A549 treated with CpdA at 1 μM for 4 hours (cell line): ENCODE measurements around the gene KCNE3. TPM values are rescaled to one million over a fixed set of nuclear protein-coding genes. Genes with fewer than 3 reads are reported as not detected.

ENCODE experiments used
- total RNA-seq: library from RNA; stranded (reverse); fragments of 200-300 nt; extraction: Qiagen RNA extraction; gene quantifications from 5 replicates; pipeline ENCODE4 v1.2.3, GENCODE V29; 2022; ENCODE audit warnings: low read depth

Gene KCNE3, protein sequence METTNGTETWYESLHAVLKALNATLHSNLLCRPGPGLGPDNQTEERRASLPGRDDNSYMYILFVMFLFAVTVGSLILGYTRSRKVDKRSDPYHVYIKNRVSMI
- total RNA-seq = 0.05 to 0.07 TPM in 2 of 5 replicates, not detected in the others

DNA sequence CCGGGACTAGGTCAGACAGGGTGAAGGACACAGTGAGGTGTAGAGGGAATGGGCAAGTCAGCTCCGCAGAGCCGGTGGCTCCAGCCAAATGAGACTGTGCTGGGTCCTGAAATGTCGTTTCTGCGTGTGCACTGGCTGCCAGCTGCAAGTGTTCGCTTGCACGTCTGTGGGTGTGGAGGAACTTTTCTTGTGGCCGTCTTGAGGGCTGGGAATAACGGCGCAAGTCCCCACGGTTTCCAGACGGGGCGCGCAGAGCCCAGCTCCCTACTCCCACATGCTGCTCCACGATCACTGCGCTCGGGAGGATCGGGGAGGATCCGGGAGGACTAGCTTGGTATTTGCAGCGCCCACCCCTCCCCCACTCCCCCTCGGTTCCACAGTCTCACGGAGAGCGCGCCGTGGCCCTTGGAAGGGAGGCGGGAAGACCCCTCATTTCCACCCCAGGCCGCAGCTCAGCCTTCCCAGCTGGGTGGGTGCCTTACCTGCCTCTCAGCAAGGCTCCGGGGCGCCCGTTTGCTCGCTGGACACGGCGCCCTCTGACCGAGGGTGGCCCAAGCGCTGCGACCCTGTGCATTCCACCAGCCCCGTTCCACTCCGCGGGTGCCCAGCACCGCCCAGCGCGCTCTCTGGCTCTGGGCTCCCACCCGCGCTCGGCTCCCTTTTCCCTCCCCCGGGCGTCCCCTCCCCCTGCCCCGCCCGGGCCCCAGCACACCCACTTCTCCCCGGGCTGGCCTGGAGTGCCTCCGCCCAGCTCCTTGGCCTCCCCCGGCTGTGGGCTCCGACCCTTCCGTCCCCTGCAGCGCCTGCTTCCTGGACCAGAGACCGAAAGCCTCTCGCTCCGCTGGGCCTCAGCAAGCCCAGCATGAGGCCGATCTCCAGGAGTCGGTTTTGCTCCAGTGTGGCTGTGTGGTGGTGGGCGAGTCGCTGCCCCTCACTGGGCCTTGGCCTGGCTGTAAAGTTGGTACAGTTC is at the start of gene KCNE3:
Gene KCNE3, minus strand, starts transcription at position 634 of the 970 bp plus-strand sequence. CDS start 9,986 bp downstream, outside the sequence.

DNA sequence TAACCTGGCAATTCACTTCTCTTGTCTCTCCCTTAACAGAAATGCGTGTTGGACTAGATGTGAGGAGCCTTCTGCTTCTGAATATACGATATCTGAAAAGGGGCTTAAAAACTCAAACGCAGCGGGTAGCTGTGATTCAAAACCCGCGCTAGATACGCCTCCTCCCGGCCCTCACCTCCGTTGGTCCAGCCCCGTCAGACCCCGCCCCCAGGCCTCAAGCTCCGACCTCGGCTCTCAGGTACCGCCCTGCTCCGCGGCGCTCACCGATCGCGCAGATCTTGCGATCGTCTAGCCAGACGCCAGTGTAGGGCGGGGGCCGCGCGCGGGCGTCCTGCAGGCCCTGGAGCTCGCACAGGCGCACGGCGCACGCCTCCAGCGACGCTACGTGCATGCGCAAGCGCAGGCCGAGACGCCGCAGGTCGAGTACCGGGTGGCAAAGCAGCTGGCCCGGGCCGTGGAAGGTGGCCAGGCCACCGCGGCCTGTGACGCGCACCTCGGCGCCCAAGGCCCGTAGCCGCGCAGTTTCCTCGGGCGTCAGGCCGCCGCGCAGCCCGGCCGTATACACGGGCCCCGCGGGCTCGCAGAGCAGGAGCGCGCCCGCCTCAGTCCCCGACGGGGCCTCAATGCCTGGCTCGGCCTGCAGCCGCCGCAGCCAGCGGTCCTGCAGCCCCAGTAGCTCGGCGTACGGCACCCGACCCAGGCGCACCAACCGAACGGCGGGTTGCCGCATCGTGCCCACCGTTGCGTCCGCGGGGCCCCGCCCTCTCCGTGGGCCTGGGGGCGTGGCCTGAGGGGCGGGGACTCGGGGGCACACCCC is 25.8 kb upstream of the KCNE3 start, which contains the start of gene LIPT2:
Gene LIPT2, minus strand, starts transcription at position 751 of the 817 bp plus-strand sequence. Its CDS starts 21 bp downstream, at position 730.

Other genes with a start within 250 kb of the KCNE3 start
- 29.6 to 51.0 TPM (median 40.7 TPM) in 5 replicates for gene P4HA3, start 155.9 kb downstream of the KCNE3 start, total RNA-seq
- gene PGM2L1, start 69.1 kb downstream of the KCNE3 start, total RNA-seq = 7.8 to 13.6 TPM (median 13.0 TPM) in 5 replicates
- 1.3 to 3.6 TPM (median 2.6 TPM) in 5 replicates for gene LIPT2, start 26.2 kb upstream of the KCNE3 start, total RNA-seq
- gene POLD3, start 125.0 kb upstream of the KCNE3 start, total RNA-seq = 15.4 to 21.2 TPM (median 17.3 TPM) in 5 replicates